ENCODE data around the gene PIGZ. TPM values are rescaled to one million over a fixed set of nuclear protein-coding genes. Genes with fewer than 3 reads are reported as not detected.

PIGZ gene
- total and polyA plus RNA-seq, 4 donors: 0.99 to 2.4 (median 1.6) TPM

GRCh38 chr3:197015790-197016736 is 47.4 kb upstream of the PIGZ start:
- no peak overlapping the region for H3K9ac ChIP-seq (ENCODE audit: low read depth in 1 of 2, low read length in 2 of 2)
- H3K27ac ChIP-seq (ENCODE audit: low read depth in 1 of 2, low read length in 2 of 2): no peak overlapping the region
- no peaks in the 10 kb centered on the region for H3K4me1 ChIP-seq (ENCODE audit: control insufficient read depth in 4 of 4, insufficient read depth in 4 of 4, low read length in 3 of 4)
- no peaks in the 10 kb centered on the region for H3K27me3 ChIP-seq (ENCODE audit: control insufficient read depth in 4 of 4, insufficient read depth in 4 of 4, low read length in 3 of 4)
- H3K9me3 ChIP-seq (ENCODE audit: control insufficient read depth in 4 of 4, low read length in 3 of 4): no peaks in the 10 kb centered on the region
- H3K4me3 ChIP-seq (ENCODE audit: low read depth in 1 of 3, low read length in 3 of 3): no peak overlapping the region
- 94% methylated on average over 28 of the region's 28 CpGs for WGBS
- DNase-seq (ENCODE audit: low spot score): no peak
- TF ChIP-seq FOXA1 (IDR thresholded peaks at IDR 0.05): no peak
- no peak for TF ChIP-seq SP1 (IDR thresholded peaks at IDR 0.05)
- no peak for TF ChIP-seq TAF1 (conservative IDR thresholded peaks at IDR 0.05)
- TF ChIP-seq FOXA2 (IDR thresholded peaks at IDR 0.05): no peak
- no peak for TF ChIP-seq CTCF (IDR thresholded peaks at IDR 0.05; ENCODE audit: low read depth, low read length, missing input control)
- TF ChIP-seq NR2F2 (IDR thresholded peaks at IDR 0.05): no peak
- no peak for TF ChIP-seq RAD21 (IDR thresholded peaks at IDR 0.05)
- no peaks in the 10 kb centered on the region for H3K36me3 ChIP-seq (ENCODE audit: control insufficient read depth in 4 of 4, insufficient read depth in 3 of 4, low read depth in 1 of 4, low read length in 3 of 4)

- H3K9me3 ChIP-seq (ENCODE audit: control insufficient read depth in 4 of 4, low read length in 3 of 4): no peaks in the 10 kb centered on the region
- H3K4me1 ChIP-seq (ENCODE audit: control insufficient read depth in 4 of 4, insufficient read depth in 4 of 4, low read length in 3 of 4): no peaks in the 10 kb centered on the region
- H3K4me3 ChIP-seq (ENCODE audit: low read depth in 1 of 3, low read length in 3 of 3): no peak overlapping the region
- H3K27ac ChIP-seq (ENCODE audit: low read depth in 1 of 2, low read length in 2 of 2): no peak overlapping the region
- no peak for DNase-seq (ENCODE audit: low spot score)
- no peak overlapping the region for H3K9ac ChIP-seq (ENCODE audit: low read depth in 1 of 2, low read length in 2 of 2)
- H3K36me3 ChIP-seq (ENCODE audit: control insufficient read depth in 4 of 4, insufficient read depth in 3 of 4, low read depth in 1 of 4, low read length in 3 of 4): no peaks in the 10 kb centered on the region
- H3K27me3 ChIP-seq (ENCODE audit: control insufficient read depth in 4 of 4, insufficient read depth in 4 of 4, low read length in 3 of 4): no peaks in the 10 kb centered on the region
- no peak for TF ChIP-seq HNF4G (IDR thresholded peaks at IDR 0.05)
- TF ChIP-seq CTCF (IDR thresholded peaks at IDR 0.05; ENCODE audit: low read depth, low read length, missing input control): no peak
- no peak for TF ChIP-seq YY1 (IDR thresholded peaks at IDR 0.05)
- no peak for TF ChIP-seq HNF4A (conservative IDR thresholded peaks at IDR 0.05)
- no peak for TF ChIP-seq TAF1 (conservative IDR thresholded peaks at IDR 0.05)
- TF ChIP-seq RXRA (IDR thresholded peaks at IDR 0.05): no peak
- TF ChIP-seq JUND (IDR thresholded peaks at IDR 0.05): no peak
- TF ChIP-seq FOXA2 (IDR thresholded peaks at IDR 0.05): no peak
- WGBS: 94% methylated on average over 22 of the region's 22 CpGs
Observed at GRCh38 chr3:197014942-197015575, 46.4 kb upstream of the PIGZ start.

- H3K27ac ChIP-seq (ENCODE audit: low read depth in 1 of 2, low read length in 2 of 2): no peak overlapping the region
- DNase-seq (ENCODE audit: low spot score): no peak
- no peak overlapping the region for H3K9ac ChIP-seq (ENCODE audit: low read depth in 1 of 2, low read length in 2 of 2)
- no peaks in the 10 kb centered on the region for H3K27me3 ChIP-seq (ENCODE audit: control insufficient read depth in 4 of 4, insufficient read depth in 4 of 4, low read length in 3 of 4)
- H3K9me3 ChIP-seq (ENCODE audit: control insufficient read depth in 4 of 4, low read length in 3 of 4): no peaks in the 10 kb centered on the region
- no peaks in the 10 kb centered on the region for H3K4me1 ChIP-seq (ENCODE audit: control insufficient read depth in 4 of 4, insufficient read depth in 4 of 4, low read length in 3 of 4)
- 96% methylated on average over 6 of the region's 6 CpGs for WGBS
- no peaks in the 10 kb centered on the region for H3K36me3 ChIP-seq (ENCODE audit: control insufficient read depth in 4 of 4, insufficient read depth in 3 of 4, low read depth in 1 of 4, low read length in 3 of 4)
- H3K4me3 ChIP-seq (ENCODE audit: low read depth in 1 of 3, low read length in 3 of 3): no peak overlapping the region
- no peak for TF ChIP-seq RAD21 (IDR thresholded peaks at IDR 0.05)
- no peak for TF ChIP-seq ZBTB33 (IDR thresholded peaks at IDR 0.05)
- no peak for TF ChIP-seq JUND (IDR thresholded peaks at IDR 0.05)
- TF ChIP-seq GABPA (IDR thresholded peaks at IDR 0.05 in 1 of 2, conservative IDR thresholded peaks at IDR 0.05 in 1 of 2): no peak
- TF ChIP-seq ATF3 (IDR thresholded peaks at IDR 0.05): no peak
- no peak for TF ChIP-seq TAF1 (conservative IDR thresholded peaks at IDR 0.05)
- TF ChIP-seq NR2F2 (IDR thresholded peaks at IDR 0.05): no peak
- TF ChIP-seq REST (IDR thresholded peaks at IDR 0.05): no peak
Observed at GRCh38 chr3:197014024-197014423, 45.4 kb upstream of the PIGZ start.
